OCI-LY7 (cell line): ENCODE data around the gene TDRD12. TPM values are rescaled to one million over a fixed set of nuclear protein-coding genes. Genes with fewer than 3 reads are reported as not detected.
"Not testable (repeated sequence)": the region's sequence is repeated elsewhere in the genome, so short reads cannot be mapped to it uniquely, and the experiment has no call there.

Experiments
- BruUV-seq: library from RNA; stranded (reverse); fragments of 400-500 nt; replicated peaks from 2 replicates; lab custom pipeline; 2021; lab: Mats Ljungman, UMichigan
- CTCF ChIA-PET: fragments of 300-600 bp; sonication (Branson Sonifier 250); formaldehyde crosslinking; loops from one replicate; lab custom pipeline; 2022; ENCODE audit warnings: antibody characterized with exemption; ENCODE audit not compliant: unreplicated experiment; lab: Charles Lee
- POLR2A ChIA-PET: fragments of 300-600 bp; sonication (Branson Sonifier 250); formaldehyde crosslinking; loops from one replicate; lab custom pipeline; 2022; ENCODE audit warnings: antibody characterized with exemption; lab: Charles Lee
- DNase-seq: peaks from one replicate; pipeline ENCODE4 v3.0.0-alpha.2; 2015; ENCODE audit warnings: low spot score
- H2AFZ ChIP-seq: fragments of 200-600 bp; sonication (generic), shearing (Covaris generic); 2 replicates; pipeline ENCODE4 v1.6.1; 2014; ENCODE audit warnings: mild to moderate bottlenecking, antibody characterized with exemption, low read length, moderate library complexity
- H3K27ac ChIP-seq: fragments of 200-600 bp; sonication (generic); 2 replicates; pipeline ENCODE4 v1.5.1; 2014; ENCODE audit warnings: mixed run types, low read depth, mild to moderate bottlenecking, moderate library complexity, low read length, inconsistent platforms; ENCODE audit not compliant: poor library complexity, severe bottlenecking
- H3K36me3 ChIP-seq: fragments of 200-600 bp; sonication (generic); 2 replicates; pipeline ENCODE4 v1.6.1; 2014; ENCODE audit warnings: mild to moderate bottlenecking, antibody characterized with exemption, low read length, moderate library complexity, mixed read lengths; ENCODE audit not compliant: insufficient read depth
- H3K4me1 ChIP-seq: fragments of 200-600 bp; sonication (generic); 2 replicates; pipeline ENCODE4 v1.5.1; 2014; ENCODE audit warnings: mild to moderate bottlenecking, low read length; ENCODE audit not compliant: insufficient read depth, poor library complexity, severe bottlenecking
- H3K4me2 ChIP-seq: fragments of 200-600 bp; sonication (generic); 2 replicates; pipeline ENCODE4 v1.6.1; 2014; ENCODE audit warnings: mild to moderate bottlenecking, low read length
- H3K4me3 ChIP-seq: fragments of 200-600 bp; sonication (generic); 2 replicates; pipeline ENCODE4 v1.5.1; 2014; ENCODE audit warnings: mild to moderate bottlenecking, low read depth, low read length; ENCODE audit not compliant: poor library complexity, severe bottlenecking
- H3K79me2 ChIP-seq: fragments of 200-600 bp; sonication (generic); 2 replicates; pipeline ENCODE4 v1.6.1; 2016; ENCODE audit warnings: low read depth, mild to moderate bottlenecking, low read length, moderate library complexity, mixed read lengths; ENCODE audit not compliant: insufficient read depth
- H3K9me2 ChIP-seq: fragments of 200-600 bp; sonication (generic); 2 replicates; pipeline ENCODE4 v1.6.1; 2016; ENCODE audit warnings: mild to moderate bottlenecking, low read length, mixed read lengths; ENCODE audit not compliant: insufficient read depth
- H3K9me3 ChIP-seq: fragments of 200-600 bp; sonication (generic); 2 replicates; pipeline ENCODE4 v1.6.1; 2014; ENCODE audit warnings: mild to moderate bottlenecking, mixed run types, low read length, mixed read lengths
- H4K20me1 ChIP-seq: fragments of 200-600 bp; sonication (generic); 2 replicates; pipeline ENCODE4 v1.6.1; 2014; ENCODE audit warnings: mild to moderate bottlenecking, antibody characterized with exemption, low read length, moderate library complexity, mixed read lengths; ENCODE audit not compliant: insufficient read depth
- CTCF ChIP-seq: fragments of 200-600 bp; sonication (generic); conservative IDR thresholded peaks from 2 replicates; pipeline ENCODE4 v1.5.1; 2014; ENCODE audit warnings: mild to moderate bottlenecking, antibody characterized with exemption, low read length, moderate library complexity, mixed read lengths
- EZH2phosphoT487 ChIP-seq: fragments of 200-600 bp; sonication (generic); IDR thresholded peaks from 2 replicates; pipeline ENCODE4 v1.6.1; 2018; ENCODE audit warnings: low read depth, borderline replicate concordance, mild to moderate bottlenecking, mixed run types, antibody characterized with exemption, low read length, moderate library complexity, mixed read lengths
- intact Hi-C: fragments of 100-400 bp; cut with micrococcal nuclease; formaldehyde crosslinking; loops from one replicate; pipeline ENCODE4 v1.10.0; 2022; ENCODE audit not compliant: unreplicated experiment
- total RNA-seq, 2 experiments: library from RNA; depleted of rRNA in 1 of 2; stranded (reverse); fragments of >200 nt in 1 of 2; shearing (Covaris generic) in 1 of 2; gene quantifications; 2 replicates each; pipeline ENCODE4 v1.2.3, GENCODE V29; 2014 to 2022

Gene TDRD12
- total RNA-seq, 2 experiments from 2014 or later: not detected

- Histone ChIP-seq H3K4me2 (no peak overlapping the region), H2AFZ (no peak overlapping the region), H3K4me3 (no peak overlapping the region), H3K79me2 (0 out of 2 replicates have a peak, but pooled peaks cover under 1% of the 10 kb centered on the region), H3K9me3 (peaks cover 10% of the 10 kb centered on the region; the same call in 1 of the 2 replicates), H4K20me1 (no peaks in the 10 kb centered on the region), H3K9me2 (no peaks in the 10 kb centered on the region), H3K27ac (no peak overlapping the region), H3K36me3 (peaks cover 44% of the 10 kb centered on the region), H3K4me1 (no peaks in the 10 kb centered on the region)
- CTCF ChIA-PET: no interaction called here
- no TSS peak for BruUV-seq
- POLR2A ChIA-PET: interaction anchor here (0.6 to 1.2 kb wide), 2 partner anchors 14 to 24 kb away, joined by 3 read pairs; no protein-coding TSS in a partner anchor
- intact Hi-C loops: no loop called here
- no peak for DNase-seq
- TF ChIP-seq CTCF (no peak), EZH2phosphoT487 (no peak)
Measured at GRCh38 chr19:32709032-32709431, 10.5 kb upstream of the TDRD12 start.

GRCh38 chr19:32711747-32712146 lies 7.8 kb upstream of the TDRD12 start:
- Histone ChIP-seq H3K27ac (no peak overlapping the region), H3K4me1 (no peaks in the 10 kb centered on the region), H2AFZ (no peak overlapping the region), H4K20me1 (no peaks in the 10 kb centered on the region), H3K4me3 (no peak overlapping the region), H3K79me2 (no peaks in the 10 kb centered on the region), H3K9me2 (no peaks in the 10 kb centered on the region), H3K4me2 (no peak overlapping the region), H3K9me3 (no peaks in the 10 kb centered on the region), H3K36me3 (peaks cover 19% of the 10 kb centered on the region)
- ChIA-PET POLR2A (interaction anchor here (0.8 to 1.1 kb wide), 2 partner anchors 11 to 20 kb away, joined by 4 to 6 read pairs; partner anchors contain the start of gene NUDT19), CTCF (no interaction called here)
- intact Hi-C loops: no loop called here
- DNase-seq: no peak
- BruUV-seq: no TSS peak
- TF ChIP-seq CTCF (no peak), EZH2phosphoT487 (no peak)

- H3K79me2 ChIP-seq, H3K9me3 ChIP-seq, H4K20me1 ChIP-seq, intact Hi-C loops, H2AFZ ChIP-seq, H3K9me2 ChIP-seq, H3K36me3 ChIP-seq, H3K27ac ChIP-seq, H3K4me1 ChIP-seq, H3K4me2 ChIP-seq, CTCF ChIA-PET, BruUV-seq, POLR2A ChIA-PET, H3K4me3 ChIP-seq, DNase-seq: not testable (repeated sequence)
Measured at GRCh38 chr19:32716203-32716602, 3.4 kb upstream of the TDRD12 start.
